Upper lobe of right lung (tissue), 1 donor: ENCODE data around the gene DKKL1. TPM values are rescaled to one million over a fixed set of nuclear protein-coding genes. Genes with fewer than 3 reads are reported as not detected.

Experiments
- ATAC-seq: fragments of 200-7000 bp; cut with Tn5 transposase; one replicate; pipeline ENCODE4 v1.9.1; 2020; ENCODE audit warnings: mild to moderate bottlenecking, moderate library complexity
- DNase-seq: peaks from one replicate; pipeline ENCODE4 v3.0.0-alpha.2; 2020
- H3K27ac ChIP-seq: fragments of 200-600 bp; one replicate; pipeline ENCODE4 v1.8.0; 2022
- H3K27me3 ChIP-seq: fragments of 200-600 bp; one replicate; pipeline ENCODE4 v1.8.0; 2022; ENCODE audit warnings: mild to moderate bottlenecking
- H3K36me3 ChIP-seq: fragments of 200-600 bp; one replicate; pipeline ENCODE4 v1.8.0; 2022
- H3K4me1 ChIP-seq: fragments of 200-600 bp; one replicate; pipeline ENCODE4 v1.8.0; 2022
- H3K4me3 ChIP-seq: fragments of 200-600 bp; one replicate; pipeline ENCODE4 v1.8.0; 2022; ENCODE audit warnings: mild to moderate bottlenecking
- H3K9me3 ChIP-seq: fragments of 200-600 bp; one replicate; pipeline ENCODE4 v1.8.0; 2022
- intact Hi-C: fragments of 100-400 bp; cut with DNase I; formaldehyde crosslinking; loops from one replicate; pipeline ENCODE4 v1.11.0; 2022
- total RNA-seq: library from RNA; stranded (reverse); fragmentation: NEBNext Ultra II Directional; extraction: Animal tissue kit (Norgen Biotek cat#: 25700); gene quantifications from one replicate; pipeline ENCODE4 v1.2.1, GENCODE V29; 2021
- TF ChIP-seq, protein P1 (sequence below): fragments of 200-600 bp; IDR thresholded peaks from one replicate; pipeline ENCODE4 v1.8.0; 2022; ENCODE audit warnings: antibody characterized with exemption
- donor health status: DM: no; HTN: yes; CAD: no; lungs with severe emphysema.

Gene DKKL1
- total RNA-seq, 1 donor from 2014 or later = not detected

GRCh38 chr19:49413348-49413747 lies 49.7 kb downstream of the DKKL1 start:
- ATAC-seq (no peak), DNase-seq (no peak)
- H3K4me1 ChIP-seq = no peaks in the 10 kb centered on the region
- no peak overlapping the region for H3K27ac ChIP-seq
- H3K4me3 ChIP-seq = no peak overlapping the region
- no peaks in the 10 kb centered on the region for H3K36me3 ChIP-seq
- TF ChIP-seq, protein P1, sequence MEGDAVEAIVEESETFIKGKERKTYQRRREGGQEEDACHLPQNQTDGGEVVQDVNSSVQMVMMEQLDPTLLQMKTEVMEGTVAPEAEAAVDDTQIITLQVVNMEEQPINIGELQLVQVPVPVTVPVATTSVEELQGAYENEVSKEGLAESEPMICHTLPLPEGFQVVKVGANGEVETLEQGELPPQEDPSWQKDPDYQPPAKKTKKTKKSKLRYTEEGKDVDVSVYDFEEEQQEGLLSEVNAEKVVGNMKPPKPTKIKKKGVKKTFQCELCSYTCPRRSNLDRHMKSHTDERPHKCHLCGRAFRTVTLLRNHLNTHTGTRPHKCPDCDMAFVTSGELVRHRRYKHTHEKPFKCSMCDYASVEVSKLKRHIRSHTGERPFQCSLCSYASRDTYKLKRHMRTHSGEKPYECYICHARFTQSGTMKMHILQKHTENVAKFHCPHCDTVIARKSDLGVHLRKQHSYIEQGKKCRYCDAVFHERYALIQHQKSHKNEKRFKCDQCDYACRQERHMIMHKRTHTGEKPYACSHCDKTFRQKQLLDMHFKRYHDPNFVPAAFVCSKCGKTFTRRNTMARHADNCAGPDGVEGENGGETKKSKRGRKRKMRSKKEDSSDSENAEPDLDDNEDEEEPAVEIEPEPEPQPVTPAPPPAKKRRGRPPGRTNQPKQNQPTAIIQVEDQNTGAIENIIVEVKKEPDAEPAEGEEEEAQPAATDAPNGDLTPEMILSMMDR = no peak
- H3K9me3 ChIP-seq = no peaks in the 10 kb centered on the region
- H3K27me3 ChIP-seq = no peaks in the 10 kb centered on the region
- intact Hi-C loops = no loop called here

DNA sequence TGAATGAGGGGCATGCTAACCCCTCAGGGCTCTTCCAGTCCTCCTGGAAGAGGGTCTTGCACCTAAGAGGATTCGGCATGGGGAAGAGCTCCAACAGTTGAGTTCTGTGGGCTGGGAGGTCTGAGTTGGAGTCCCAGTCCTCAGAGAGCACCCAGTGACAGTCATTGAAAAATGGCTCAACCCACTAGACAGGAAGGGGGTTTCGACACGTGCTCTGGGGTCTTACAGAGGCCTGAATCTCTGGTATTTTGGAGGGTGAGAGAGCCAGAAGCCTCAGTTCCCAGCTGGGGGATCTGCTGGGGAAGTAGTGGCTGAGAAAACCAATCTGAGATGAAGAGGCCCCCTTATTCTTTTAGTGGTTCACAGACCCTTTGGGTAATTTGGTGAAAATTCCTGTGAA lies 50.6 kb downstream of the DKKL1 start:
- H3K4me3 ChIP-seq = no peak overlapping the region
- ATAC-seq = no peak

GRCh38 chr19:49415102-49415809 lies 51.6 kb downstream of the DKKL1 start:
- ATAC-seq (no peak), DNase-seq (no peak)
- TF ChIP-seq, protein P1 = no peak
- no peaks in the 10 kb centered on the region for H3K36me3 ChIP-seq
- intact Hi-C loops = no loop called here
- H3K9me3 ChIP-seq = no peaks in the 10 kb centered on the region
- no peak overlapping the region for H3K27ac ChIP-seq
- H3K4me1 ChIP-seq = no peaks in the 10 kb centered on the region
- H3K27me3 ChIP-seq = no peaks in the 10 kb centered on the region
- no peak overlapping the region for H3K4me3 ChIP-seq

More for the DNA sequence above, 50.6 kb downstream of the DKKL1 start:
- Histone ChIP-seq H3K4me1 (no peaks in the 10 kb centered on the region), H3K27me3 (no peaks in the 10 kb centered on the region), H3K27ac (no peak overlapping the region), H3K36me3 (no peaks in the 10 kb centered on the region), H3K9me3 (no peaks in the 10 kb centered on the region)
- intact Hi-C loops = no loop called here
- no peak for DNase-seq
- TF ChIP-seq, protein P1 = no peak

- H3K36me3 ChIP-seq = no peaks in the 10 kb centered on the region
- H3K27ac ChIP-seq = no peak overlapping the region
- no peaks in the 10 kb centered on the region for H3K27me3 ChIP-seq
- no peaks in the 10 kb centered on the region for H3K9me3 ChIP-seq
- TF ChIP-seq, protein P1 = no peak
- no peak overlapping the region for H3K4me3 ChIP-seq
- intact Hi-C loops = no loop called here
- DNase-seq (no peak), ATAC-seq (no peak)
- no peaks in the 10 kb centered on the region for H3K4me1 ChIP-seq
These were observed 52.1 kb downstream of the DKKL1 start for GRCh38 chr19:49415810-49416200.

DNA sequence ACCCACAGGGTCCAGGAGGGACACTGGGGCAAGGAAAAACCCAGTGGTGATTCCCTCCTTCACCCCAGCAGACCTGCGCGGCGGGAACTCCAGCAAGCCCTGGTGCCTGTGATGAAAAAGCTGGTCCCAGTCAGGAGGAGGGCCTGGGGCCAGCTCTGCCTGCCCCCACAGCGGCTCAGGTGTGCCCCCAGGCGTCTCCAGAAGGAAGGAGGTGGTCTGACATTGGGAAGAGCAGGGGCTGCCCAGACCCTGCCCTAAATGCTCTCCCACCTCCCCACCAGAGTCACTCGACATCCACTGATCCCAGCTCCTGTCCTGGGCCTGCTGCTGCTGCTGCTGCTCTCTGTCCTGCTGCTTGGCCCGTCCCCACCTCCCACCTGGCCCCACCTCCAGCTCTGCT lies 53.4 kb downstream of the DKKL1 start:
- no peaks in the 10 kb centered on the region for H3K36me3 ChIP-seq
- no peaks in the 10 kb centered on the region for H3K9me3 ChIP-seq
- intact Hi-C loops = no loop called here
- ATAC-seq (no peak), DNase-seq (no peak)
- H3K4me1 ChIP-seq = no peaks in the 10 kb centered on the region
- H3K27ac ChIP-seq = no peak overlapping the region
- H3K4me3 ChIP-seq = no peak overlapping the region
- H3K27me3 ChIP-seq = peaks cover 6% of the 10 kb centered on the region
- TF ChIP-seq, protein P1 = no peak

- intact Hi-C loops = no loop called here
- Histone ChIP-seq H3K36me3 (no peaks in the 10 kb centered on the region), H3K27me3 (peaks cover 21% of the 10 kb centered on the region), H3K9me3 (no peaks in the 10 kb centered on the region), H3K27ac (no peak overlapping the region), H3K4me1 (peaks cover 13% of the 10 kb centered on the region), H3K4me3 (no peak overlapping the region)
- DNase-seq = no peak
- TF ChIP-seq, protein P1 = no peak
- no peak for ATAC-seq
These were observed 54.8 kb downstream of the DKKL1 start for GRCh38 chr19:49418511-49418910.
